Measurements from ENCODE around the gene CACNA1C.
"Not testable (repeated sequence)": the region's sequence is repeated elsewhere in the genome, so short reads cannot be mapped to it uniquely, and the experiment has no call there.

Gene CACNA1C

GRCh38 chr12:2076728-2077127 is 23.9 kb downstream of the CACNA1C start:
- no peak for FAIRE-seq

- FAIRE-seq, result no peak
Measured at GRCh38 chr12:2080604-2081003, 27.8 kb downstream of the CACNA1C start.

- FAIRE-seq, result no peak
Measured at GRCh38 chr12:2082321-2082720, 29.5 kb downstream of the CACNA1C start.

GRCh38 chr12:2083008-2083407 is 30.2 kb downstream of the CACNA1C start:
- FAIRE-seq, result no peak

- no peak for FAIRE-seq
Measured at GRCh38 chr12:2083561-2083960, 30.8 kb downstream of the CACNA1C start.

GRCh38 chr12:2084553-2085296 is 31.9 kb downstream of the CACNA1C start:
- FAIRE-seq, result no peak

GRCh38 chr12:2092354-2092753 is 39.6 kb downstream of the CACNA1C start:
- no peak for FAIRE-seq

- no peak for FAIRE-seq
Measured at GRCh38 chr12:2092890-2093289, 40.1 kb downstream of the CACNA1C start.

- FAIRE-seq, result no peak
Measured at GRCh38 chr12:2094597-2094996, 41.8 kb downstream of the CACNA1C start.

- no peak for FAIRE-seq
Measured at GRCh38 chr12:2095878-2096277, 43.1 kb downstream of the CACNA1C start.

- FAIRE-seq, result no peak
Measured at GRCh38 chr12:2097617-2098016, 44.8 kb downstream of the CACNA1C start.

GRCh38 chr12:2098852-2099251 is 46.1 kb downstream of the CACNA1C start:
- FAIRE-seq, result no peak

GRCh38 chr12:2099595-2099994 is 46.8 kb downstream of the CACNA1C start:
- FAIRE-seq, result no peak

- FAIRE-seq, result no peak
Measured at GRCh38 chr12:2101359-2101758, 48.6 kb downstream of the CACNA1C start.

- no peak for FAIRE-seq
Measured at GRCh38 chr12:2101771-2102170, 49.0 kb downstream of the CACNA1C start.

- FAIRE-seq, result not testable (repeated sequence)
Measured at GRCh38 chr12:2102736-2103135, 49.9 kb downstream of the CACNA1C start.

GRCh38 chr12:2105387-2105786 is 52.6 kb downstream of the CACNA1C start:
- not testable (repeated sequence) for FAIRE-seq

- FAIRE-seq, result no peak
Measured at GRCh38 chr12:2108166-2108565, 55.4 kb downstream of the CACNA1C start.

- FAIRE-seq, result no peak
Measured at GRCh38 chr12:2108975-2109671, 56.3 kb downstream of the CACNA1C start.

GRCh38 chr12:2110127-2110526 is 57.3 kb downstream of the CACNA1C start:
- no peak for FAIRE-seq

- no peak for FAIRE-seq
Measured at GRCh38 chr12:2110849-2111566, 58.2 kb downstream of the CACNA1C start.

- no peak for FAIRE-seq
Measured at GRCh38 chr12:2111826-2112225, 59.0 kb downstream of the CACNA1C start.

GRCh38 chr12:2112401-2112800 is 59.6 kb downstream of the CACNA1C start:
- no peak for FAIRE-seq

Data from G401.6 (cell line).